Measurements from ENCODE around the gene CERS1. TPM values are rescaled to one million over a fixed set of nuclear protein-coding genes. Genes with fewer than 3 reads are reported as not detected.

The CERS1 gene
- total and polyA plus RNA-seq, 10 of the 15 experiments (the other 5 are each of a cell fraction or from before 2014, with no cell fraction given): 0.19 TPM; not detected in 9

GRCh38 chr19:18839465-18840287 is 56.3 kb downstream of the CERS1 start:
- FAIRE-seq (no peak), ATAC-seq (no peak), DNase-seq (ENCODE audit: low read depth, low spot score) (no peak)
- RAD21 ChIA-PET (ENCODE audit: unreplicated experiment): interaction anchor here (2.1 kb wide), 1 partner anchor 8 kb away, joined by 19 read pairs; no protein-coding TSS in a partner anchor
- CTCF ChIA-PET: interaction anchor here (1.4 to 8.2 kb wide), 2 partner anchors 7 to 17 kb away, joined by 3 to 109 read pairs; no protein-coding TSS in a partner anchor
- Histone ChIP-seq H3K4me2 (ENCODE audit: control insufficient read depth, insufficient read depth) (peak overlapping the region; percentile 75), H3K27me3 (replicated peaks in 1 of 2; ENCODE audit: control insufficient read depth in 2 of 2, insufficient read depth in 2 of 2, low read length in 1 of 2) (no peaks in the 10 kb centered on the region), H2AFZ (ENCODE audit: control insufficient read depth, low read depth, low read length) (no peak overlapping the region), H3K4me3 (peak overlapping the region; percentile 39; the same call in 1 of the 2 replicates), H3K9me3 (replicated peaks; ENCODE audit: control insufficient read depth, insufficient read depth, low read length) (no peaks in the 10 kb centered on the region), H3K27ac (ENCODE audit: control insufficient read depth, insufficient read depth) (peak overlapping the region; percentile 62), H3K9ac (ENCODE audit: control insufficient read depth, insufficient read depth, low read length) (no peak overlapping the region), H3K36me3 (ENCODE audit: control insufficient read depth in 2 of 2, insufficient read depth in 2 of 2, low read length in 1 of 2) (peaks cover 5 to 15% of the 10 kb centered on the region in 2 experiments; a peak in 3 of 4 replicates), H3K79me2 (ENCODE audit: control insufficient read depth, insufficient read depth, low read length) (peaks cover 92% of the 10 kb centered on the region), H3K4me1 (ENCODE audit: control insufficient read depth, insufficient read depth, low read length) (peaks cover 44% of the 10 kb centered on the region), H4K20me1 (ENCODE audit: control insufficient read depth, insufficient read depth) (peaks cover 32% of the 10 kb centered on the region)
- in situ Hi-C loops (cut with MboI) (no loop called here), intact Hi-C loops (cut with micrococcal nuclease; ENCODE audit: unreplicated experiment) (loop anchor here (10.0 kb wide), 2 partner anchors 155 to 385 kb away; partner anchors contain the start of gene CRTC1)
- no TSS peak for BruUV-seq (replicated peaks)
- POLR2A ChIA-PET: interaction anchor here (1.1 to 1.9 kb wide), 3 partner anchors 7 to 317 kb away, joined by 5 to 11 read pairs (median 8); partner anchors contain the start of gene UPF1
- TF ChIP-seq HDAC2 (IDR thresholded peaks at IDR 0.05) (no peak), FOXM1 (IDR thresholded peaks at IDR 0.05; ENCODE audit: low read depth, low read length) (no peak), CTCF (IDR thresholded peaks at IDR 0.05 in 2 of 3, conservative IDR thresholded peaks at IDR 0.05 in 1 of 3; ENCODE audit: control insufficient read depth in 2 of 3, extremely low read depth in 1 of 3, insufficient read depth in 1 of 3, low read depth in 3 of 3, low read length in 3 of 3) (no peak), IRF5 (IDR thresholded peaks at IDR 0.05; ENCODE audit: borderline replicate concordance) (no peak), CHD1 (IDR thresholded peaks at IDR 0.05; ENCODE audit: low read depth, low read length) (no peak), POLR2AphosphoS5 (IDR thresholded peaks at IDR 0.05; ENCODE audit: low read length) (no peak), LARP7 (IDR thresholded peaks at IDR 0.05) (peak; percentile 41; the same call in 1 of the 2 replicates), NFIC (IDR thresholded peaks at IDR 0.05; ENCODE audit: low read depth, low read length) (no peak), SP1 (IDR thresholded peaks at IDR 0.05; ENCODE audit: low read depth, low read length) (no peak), ZZZ3 (IDR thresholded peaks at IDR 0.05; ENCODE audit: control insufficient read depth, insufficient read length, low read depth) (no peak), POLR2A (IDR thresholded peaks at IDR 0.05; ENCODE audit: low read depth, low read length) (peak; percentile 16; the same call in 1 of the 2 replicates), SPI1 (IDR thresholded peaks at IDR 0.05; ENCODE audit: borderline replicate concordance, insufficient read depth, low read depth, low read length) (no peak), MLLT1 (IDR thresholded peaks at IDR 0.05) (no peak), WRNIP1 (IDR thresholded peaks at IDR 0.05; ENCODE audit: borderline replicate concordance, low read depth, low read length) (no peak)
- WGBS (ENCODE audit: insufficient coverage, insufficient replicate concordance, low lambda C conversion rate, missing lambda C conversion rate): 90% methylated on average over 15 of the region's 15 CpGs
- SMC1A ChIA-PET (ENCODE audit: uncharacterized antibody, unreplicated experiment): interaction anchor here (1.2 to 1.8 kb wide), 2 partner anchors 8 to 10 kb away, joined by 3 to 13 read pairs; no protein-coding TSS in a partner anchor
